ENCODE measurements around the gene STUM.

Gene STUM

GRCh38 chr1:226560243-226560642, 11.7 kb downstream of the STUM start:
- DNase-seq (ENCODE audit: low read depth): no peak

- DNase-seq (ENCODE audit: low read depth): no peak
Observed at GRCh38 chr1:226562989-226563388, 14.4 kb downstream of the STUM start.

- DNase-seq (ENCODE audit: low read depth): no peak
Observed at GRCh38 chr1:226563666-226564065, 15.1 kb downstream of the STUM start.

GRCh38 chr1:226565476-226565875, 16.9 kb downstream of the STUM start:
- DNase-seq (ENCODE audit: low read depth): no peak

- DNase-seq (ENCODE audit: low read depth): no peak
Observed at GRCh38 chr1:226566234-226566633, 17.7 kb downstream of the STUM start.

- DNase-seq (ENCODE audit: low read depth): no peak
Observed at GRCh38 chr1:226566760-226567159, 18.2 kb downstream of the STUM start.

- DNase-seq (ENCODE audit: low read depth): peak; percentile 13
Observed at GRCh38 chr1:226568077-226568831, 19.7 kb downstream of the STUM start.

GRCh38 chr1:226568975-226569741, 20.6 kb downstream of the STUM start:
- DNase-seq (ENCODE audit: low read depth): no peak

- DNase-seq (ENCODE audit: low read depth): peak; percentile 53
Observed at GRCh38 chr1:226569879-226570547, 21.4 kb downstream of the STUM start.

GRCh38 chr1:226571893-226572292, 23.3 kb downstream of the STUM start:
- DNase-seq (ENCODE audit: low read depth): no peak

GRCh38 chr1:226572325-226572726, 23.8 kb downstream of the STUM start:
- no peak for DNase-seq (ENCODE audit: low read depth)

GRCh38 chr1:226574044-226574443, 25.5 kb downstream of the STUM start:
- DNase-seq (ENCODE audit: low read depth): no peak

- DNase-seq (ENCODE audit: low read depth): no peak
Observed at GRCh38 chr1:226574591-226575435, 26.2 kb downstream of the STUM start.

- DNase-seq (ENCODE audit: low read depth): no peak
Observed at GRCh38 chr1:226575436-226575720, 26.8 kb downstream of the STUM start.

GRCh38 chr1:226575739-226576378, 27.3 kb downstream of the STUM start:
- no peak for DNase-seq (ENCODE audit: low read depth)

- no peak for DNase-seq (ENCODE audit: low read depth)
Observed at GRCh38 chr1:226576601-226577000, 28.0 kb downstream of the STUM start.

- DNase-seq (ENCODE audit: low read depth): no peak
Observed at GRCh38 chr1:226577401-226578180, 29.0 kb downstream of the STUM start.

GRCh38 chr1:226578946-226579578, 30.5 kb downstream of the STUM start:
- DNase-seq (ENCODE audit: low read depth): no peak

- DNase-seq (ENCODE audit: low read depth): no peak
Observed at GRCh38 chr1:226579781-226580323, 31.3 kb downstream of the STUM start.

- no peak for DNase-seq (ENCODE audit: low read depth)
Observed at GRCh38 chr1:226580625-226581270, 32.2 kb downstream of the STUM start.
